Mucosa of descending colon (tissue), 3 donors: ENCODE data around the gene RNU6-1. TPM values are rescaled to one million over a fixed set of nuclear protein-coding genes. Genes with fewer than 3 reads are reported as not detected.
A peak's percentile ranks its signal among the peaks of the same experiment; 100 is the strongest.

ENCODE experiments used
- ATAC-seq: fragments of 200-7000 bp; cut with Tn5 transposase; one replicate; pipeline ENCODE4 v1.9.1; 2020; ENCODE audit warnings: mild to moderate bottlenecking, moderate library complexity
- DNase-seq, 3 donors: peaks; one replicate each; pipeline ENCODE4 v3.0.0-alpha.2; 2020
- H3K36me3 ChIP-seq: fragments of 200-600 bp; one replicate; pipeline ENCODE4 v1.8.0; 2021; ENCODE audit warnings: low read depth, mild to moderate bottlenecking
- H3K4me1 ChIP-seq: fragments of 200-600 bp; one replicate; pipeline ENCODE4 v1.8.0; 2021; ENCODE audit warnings: low read depth, mild to moderate bottlenecking
- H3K4me3 ChIP-seq: fragments of 200-600 bp; one replicate; pipeline ENCODE4 v1.8.0; 2021; ENCODE audit warnings: mild to moderate bottlenecking
- H3K9me3 ChIP-seq: fragments of 200-600 bp; one replicate; pipeline ENCODE4 v1.8.0; 2021; ENCODE audit warnings: mild to moderate bottlenecking
- intact Hi-C, 2 donors: fragments of 100-400 bp; cut with DNase I in 1 of 2; cut with micrococcal nuclease in 1 of 2; formaldehyde crosslinking; loops; one replicate each; pipeline versions ENCODE4 v1.11.0 to v1.11.1; 2022; cut with DNase I, micrococcal nuclease
- long read RNA-seq, 2 donors: library from polyadenylated mRNA; unstranded; transcript quantifications; one replicate each; pipeline ENCODE4 v2.0.0, GENCODE V29; 2019 to 2021
- total RNA-seq, 3 donors: library from RNA; stranded (reverse); fragmentation: NEBNext Ultra II Directional in 2 of 3; extraction: Animal tissue kit (Norgen Biotek cat#: 25700) in 2 of 3; gene quantifications; one replicate each; pipeline versions ENCODE4 v1.2.1 to v1.2.4, GENCODE V29; 2021 to 2023
- TF ChIP-seq, protein P1 (sequence below): fragments of 200-600 bp; IDR thresholded peaks from one replicate; pipeline ENCODE4 v1.8.0; 2022; ENCODE audit warnings: antibody characterized with exemption, mild to moderate bottlenecking
- donor health status: DM: no; HTN: no; CAD: no; lungs with moderate emphysema.
- donor health status: DM: no; HTN: no; CAD: no.
- donor health status: DM: no; HTN: yes; CAD: no.

RNU6-1 gene
- total RNA-seq = not detected
- long read RNA-seq, donor 1 = 0 reads
- long read RNA-seq, donor 2 = 0 reads

DNA sequence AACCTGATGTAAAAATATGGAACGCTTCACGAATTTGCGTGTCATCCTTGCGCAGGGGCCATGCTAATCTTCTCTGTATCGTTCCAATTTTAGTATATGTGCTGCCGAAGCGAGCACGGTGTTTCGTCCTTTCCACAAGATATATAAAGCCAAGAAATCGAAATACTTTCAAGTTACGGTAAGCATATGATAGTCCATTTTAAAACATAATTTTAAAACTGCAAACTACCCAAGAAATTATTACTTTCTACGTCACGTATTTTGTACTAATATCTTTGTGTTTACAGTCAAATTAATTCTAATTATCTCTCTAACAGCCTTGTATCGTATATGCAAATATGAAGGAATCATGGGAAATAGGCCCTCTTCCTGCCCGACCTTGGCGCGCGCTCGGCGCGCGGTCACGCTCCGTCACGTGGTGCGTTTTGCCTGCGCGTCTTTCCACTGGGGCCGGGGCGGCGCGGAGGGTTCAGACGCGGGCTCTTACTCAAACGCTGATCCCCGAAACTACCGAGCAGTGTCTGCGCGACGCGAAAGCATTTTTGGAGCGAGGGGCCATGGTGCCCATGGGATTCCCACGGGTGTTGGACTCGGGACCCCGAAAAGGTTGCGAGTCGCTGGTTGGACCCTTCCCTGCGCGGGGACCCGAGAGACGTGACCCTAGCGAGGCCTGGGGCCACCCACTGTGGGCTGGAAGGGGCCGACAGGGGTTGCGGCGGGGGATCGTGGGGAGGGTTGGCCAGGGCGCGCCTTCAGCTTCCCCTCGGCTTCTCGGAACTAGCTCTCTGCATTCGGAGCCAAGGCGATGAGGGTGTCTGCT lies at the start of gene RNU6-1:
TSS of gene RNU6-1 (minus strand) at position 117 of the 820 bp plus-strand sequence.
- H3K36me3 ChIP-seq = peaks cover 4% of the 10 kb centered on the region
- intact Hi-C loops = loop anchor here (5.0 kb wide), 2 partner anchors 318 to 383 kb away; partner anchors contain the start of gene C15orf61 (in 1 of the 2)
- peak; percentile 96 to 97 (median 97) for DNase-seq
- H3K4me1 ChIP-seq = peaks cover 29% of the 10 kb centered on the region
- peak within 1 kb of the TSS; percentile 53 for H3K4me3 ChIP-seq
- TF ChIP-seq, protein P1, sequence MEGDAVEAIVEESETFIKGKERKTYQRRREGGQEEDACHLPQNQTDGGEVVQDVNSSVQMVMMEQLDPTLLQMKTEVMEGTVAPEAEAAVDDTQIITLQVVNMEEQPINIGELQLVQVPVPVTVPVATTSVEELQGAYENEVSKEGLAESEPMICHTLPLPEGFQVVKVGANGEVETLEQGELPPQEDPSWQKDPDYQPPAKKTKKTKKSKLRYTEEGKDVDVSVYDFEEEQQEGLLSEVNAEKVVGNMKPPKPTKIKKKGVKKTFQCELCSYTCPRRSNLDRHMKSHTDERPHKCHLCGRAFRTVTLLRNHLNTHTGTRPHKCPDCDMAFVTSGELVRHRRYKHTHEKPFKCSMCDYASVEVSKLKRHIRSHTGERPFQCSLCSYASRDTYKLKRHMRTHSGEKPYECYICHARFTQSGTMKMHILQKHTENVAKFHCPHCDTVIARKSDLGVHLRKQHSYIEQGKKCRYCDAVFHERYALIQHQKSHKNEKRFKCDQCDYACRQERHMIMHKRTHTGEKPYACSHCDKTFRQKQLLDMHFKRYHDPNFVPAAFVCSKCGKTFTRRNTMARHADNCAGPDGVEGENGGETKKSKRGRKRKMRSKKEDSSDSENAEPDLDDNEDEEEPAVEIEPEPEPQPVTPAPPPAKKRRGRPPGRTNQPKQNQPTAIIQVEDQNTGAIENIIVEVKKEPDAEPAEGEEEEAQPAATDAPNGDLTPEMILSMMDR = no peak
- ATAC-seq = peak; percentile 94
- no peaks in the 10 kb centered on the region for H3K9me3 ChIP-seq

DNA sequence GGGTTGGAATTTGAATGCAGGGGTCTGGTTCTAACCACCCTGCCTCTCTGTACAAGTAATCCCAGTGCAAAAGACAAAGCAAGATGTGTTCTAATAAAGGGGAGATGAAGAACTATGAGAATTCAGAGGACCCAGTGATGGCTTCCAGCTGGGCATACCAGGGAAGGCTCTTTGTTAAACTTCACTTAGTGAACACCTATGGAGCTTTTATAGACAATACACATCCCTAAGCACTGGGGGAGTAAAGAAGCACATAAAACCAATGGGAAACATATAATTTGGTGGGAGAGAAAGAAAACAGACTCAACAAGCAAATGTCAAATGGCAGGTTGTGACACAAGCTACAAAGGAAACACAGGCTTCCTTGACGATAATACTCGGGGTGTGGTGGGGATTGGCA lies 47.9 kb upstream of the RNU6-1 start:
- TF ChIP-seq, protein P1 = no peak
- Histone ChIP-seq H3K4me3 (no peak overlapping the region), H3K4me1 (peaks cover 8% of the 10 kb centered on the region), H3K9me3 (no peaks in the 10 kb centered on the region), H3K36me3 (no peaks in the 10 kb centered on the region)
- DNase-seq = no peak
- ATAC-seq = no peak
- intact Hi-C loops = no loop called here

DNA sequence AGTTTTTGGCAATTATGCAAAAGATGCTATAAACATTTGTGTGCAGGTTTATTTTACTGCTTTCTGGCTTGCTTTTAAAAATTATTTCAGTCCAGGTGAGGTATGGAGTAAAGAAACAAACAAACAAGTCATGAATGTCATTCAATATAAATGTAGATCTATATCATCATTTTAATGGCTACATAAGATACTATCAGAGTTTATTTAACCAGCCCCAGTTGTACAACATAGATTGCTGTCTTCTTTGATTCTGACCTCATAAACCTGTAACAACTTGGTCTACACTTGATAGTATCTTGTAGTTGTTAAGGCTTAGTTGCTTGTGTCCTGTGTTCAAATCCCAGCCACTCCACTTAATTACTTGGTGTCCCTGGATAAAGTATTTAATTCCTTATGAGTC lies 46.0 kb upstream of the RNU6-1 start:
- Histone ChIP-seq H3K4me1 (peaks cover 8% of the 10 kb centered on the region), H3K36me3 (no peaks in the 10 kb centered on the region), H3K4me3 (no peak overlapping the region), H3K9me3 (no peaks in the 10 kb centered on the region)
- no peak for DNase-seq
- TF ChIP-seq, protein P1 = no peak
- intact Hi-C loops = no loop called here
- ATAC-seq = no peak

DNA sequence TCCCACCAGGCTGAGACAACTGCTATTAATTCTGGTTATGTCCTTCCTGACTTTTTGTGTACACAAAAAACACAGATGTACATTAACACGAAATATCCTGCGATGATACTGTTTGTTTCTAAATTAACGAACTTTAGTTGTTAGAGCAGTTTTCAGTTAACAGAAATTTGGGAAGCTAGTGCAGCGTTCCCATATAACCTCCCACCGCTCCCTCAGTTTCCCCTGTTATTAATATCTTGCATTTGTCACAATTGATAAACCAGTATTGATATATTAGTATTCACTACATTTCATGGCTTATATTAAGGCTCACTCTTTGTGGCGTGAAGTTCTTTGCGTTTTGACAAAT lies 45.3 kb upstream of the RNU6-1 start:
- Histone ChIP-seq H3K36me3 (no peaks in the 10 kb centered on the region), H3K4me1 (peaks cover 8% of the 10 kb centered on the region), H3K9me3 (no peaks in the 10 kb centered on the region), H3K4me3 (no peak overlapping the region)
- intact Hi-C loops = no loop called here
- TF ChIP-seq, protein P1 = no peak
- DNase-seq (no peak), ATAC-seq (no peak)

DNA sequence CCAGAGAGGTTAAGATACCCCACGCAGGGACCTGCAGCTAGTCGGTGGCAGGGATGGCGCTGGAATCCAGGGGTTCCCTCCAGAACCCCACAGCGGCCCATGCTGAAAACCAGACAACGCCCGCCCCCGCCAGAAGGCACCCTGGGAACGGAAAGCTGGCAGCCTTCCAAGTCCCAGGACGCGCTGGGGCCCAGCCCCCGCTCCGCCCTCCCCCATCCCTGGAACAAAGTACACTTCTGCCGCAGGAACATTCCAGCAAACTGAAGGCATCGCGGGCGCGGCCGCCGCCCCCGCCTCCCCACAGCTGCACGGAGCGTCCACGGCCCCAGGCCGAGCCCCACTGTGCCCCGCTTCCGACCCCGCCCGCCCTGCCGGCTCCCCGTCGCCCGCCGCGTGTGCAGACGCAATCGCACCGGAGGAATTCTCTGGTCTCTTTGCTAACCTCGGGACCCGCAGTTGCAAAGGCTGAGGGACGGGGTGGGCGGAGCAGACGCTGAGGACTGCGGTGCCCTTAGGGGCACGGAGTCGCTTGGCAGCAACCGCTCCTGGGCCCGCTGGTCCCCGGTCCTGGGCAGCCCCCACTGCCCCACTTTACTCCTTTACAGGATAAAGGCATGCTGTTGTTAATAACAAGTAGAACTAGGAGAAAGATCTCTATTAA lies 44.8 kb upstream of the RNU6-1 start:
- DNase-seq = peak; percentile 90 to 95 (median 93)
- no peaks in the 10 kb centered on the region for H3K36me3 ChIP-seq
- intact Hi-C loops = no loop called here
- H3K4me3 ChIP-seq = no peak overlapping the region
- H3K4me1 ChIP-seq = peaks cover 8% of the 10 kb centered on the region
- no peaks in the 10 kb centered on the region for H3K9me3 ChIP-seq
- peak; percentile 98 for ATAC-seq
- TF ChIP-seq, protein P1 = no peak
